Retinal pigment epithelial cell (primary cell): ENCODE measurements around the gene AFDN.

ENCODE experiments used
- DNase-seq: peaks from one replicate; pipeline ENCODE4 v3.0.0-alpha.2; 2010; ENCODE audit warnings: low read depth
- H3K4me3 ChIP-seq: 2 replicates; pipeline ENCODE4 v1.5.1; 2011; ENCODE audit warnings: mild to moderate bottlenecking, low read length, control low read depth, moderate library complexity
- CTCF ChIP-seq: conservative IDR thresholded peaks from 2 replicates; pipeline ENCODE4 v1.5.1; 2011; ENCODE audit warnings: low read depth, low read length, control low read depth, inconsistent platforms

AFDN gene

GRCh38 chr6:167892835-167893815 lies 66.4 kb downstream of the AFDN start:
- no peak for TF ChIP-seq CTCF
- no peak for DNase-seq
- no peak overlapping the region for H3K4me3 ChIP-seq

DNA sequence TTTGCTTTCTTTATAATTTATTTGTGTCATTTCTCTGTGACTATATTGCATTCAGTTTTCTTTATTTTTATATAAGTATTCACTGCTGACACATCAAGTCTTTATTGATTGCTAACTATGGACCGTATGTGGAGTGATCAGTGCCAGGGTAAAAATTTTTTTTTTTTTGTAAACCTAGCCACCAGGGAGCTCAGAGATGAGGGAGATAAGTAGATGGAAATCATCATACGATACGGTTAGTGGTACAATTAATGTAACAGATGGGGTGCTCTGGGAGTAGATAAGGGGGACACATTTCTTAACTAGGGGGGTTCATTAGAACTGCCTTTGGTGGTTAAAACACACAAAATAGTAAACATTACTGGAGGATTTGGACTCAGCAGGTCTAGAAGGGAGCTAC lies 68.3 kb downstream of the AFDN start:
- no peak for DNase-seq
- no peak for TF ChIP-seq CTCF
- H3K4me3 ChIP-seq = no peak overlapping the region

DNA sequence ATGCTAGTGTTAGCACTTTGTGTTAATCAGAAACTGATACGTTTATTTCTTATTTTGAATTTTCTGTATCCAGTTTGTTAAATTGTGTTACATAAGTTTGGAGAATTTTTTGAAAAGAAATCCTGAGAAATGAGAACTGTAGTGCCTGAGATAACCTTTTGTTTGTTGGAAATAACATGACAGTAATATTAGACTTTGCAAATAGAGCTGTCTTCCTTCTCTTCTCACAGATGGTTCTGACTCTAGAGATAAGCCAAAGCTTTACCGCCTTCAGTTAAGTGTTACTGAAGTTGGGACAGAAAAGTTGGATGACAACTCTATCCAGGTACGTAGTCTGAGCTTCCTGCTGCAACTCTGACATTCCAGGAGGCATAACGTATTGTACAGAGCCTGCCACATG lies 69.9 kb downstream of the AFDN start:
- H3K4me3 ChIP-seq = no peak overlapping the region
- TF ChIP-seq CTCF = no peak
- DNase-seq = no peak

DNA sequence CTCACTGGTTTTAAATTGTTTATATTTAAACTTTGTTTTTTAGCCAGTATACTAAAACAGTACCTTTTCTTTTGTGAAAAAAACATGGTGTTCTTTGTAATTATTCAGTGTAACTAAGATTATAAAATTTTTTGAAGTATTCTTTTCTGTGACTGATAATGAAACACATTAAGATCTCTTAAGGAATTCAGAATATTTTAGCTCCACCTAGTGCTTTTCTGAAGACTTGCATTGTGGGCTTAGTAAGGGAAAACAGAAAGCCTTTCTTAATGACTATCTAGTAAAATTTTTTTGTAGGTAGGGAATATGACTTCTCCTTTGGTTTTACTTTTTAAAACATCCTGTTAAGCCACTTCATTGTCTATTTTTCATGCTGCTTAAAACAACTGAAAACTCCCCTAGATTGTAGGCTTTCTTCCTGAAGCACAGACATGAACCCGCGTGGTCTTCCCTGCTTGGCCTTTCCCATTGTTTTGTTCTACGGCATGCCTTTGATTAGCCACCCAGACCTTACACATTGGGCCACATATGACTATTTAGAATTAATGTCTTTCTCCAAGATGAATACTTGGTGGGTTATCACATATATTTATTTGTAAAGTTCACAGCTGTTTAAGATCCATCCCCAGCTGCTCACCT lies 72.1 kb downstream of the AFDN start:
- H3K4me3 ChIP-seq = no peak overlapping the region
- DNase-seq = peak; percentile 5
- peak; percentile 73 for TF ChIP-seq CTCF

DNA sequence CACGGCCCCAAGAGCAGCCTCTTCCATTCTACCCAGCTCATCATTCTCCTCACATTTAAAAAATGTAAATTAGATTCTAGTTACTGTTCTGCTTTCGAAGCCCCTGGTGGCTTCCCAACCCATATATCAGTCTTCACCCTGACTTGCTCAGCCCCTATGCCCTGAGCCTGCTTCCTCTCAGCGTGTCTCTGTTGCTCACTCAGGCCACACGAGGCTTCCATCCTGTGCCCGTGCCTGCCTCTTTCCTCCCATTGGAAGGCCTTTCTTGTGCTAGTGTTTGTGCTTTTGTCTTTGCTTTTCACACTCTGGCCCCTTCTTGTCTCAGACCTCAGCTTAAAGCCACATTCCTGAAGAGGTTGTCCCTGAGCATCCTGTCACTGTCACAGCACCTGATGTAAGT lies 78.1 kb downstream of the AFDN start:
- H3K4me3 ChIP-seq = no peak overlapping the region
- no peak for TF ChIP-seq CTCF
- DNase-seq = no peak

GRCh38 chr6:167906899-167907298 lies 80.2 kb downstream of the AFDN start:
- DNase-seq = no peak
- no peak for TF ChIP-seq CTCF
- H3K4me3 ChIP-seq = no peak overlapping the region
